SJSA1 (cell line): ENCODE results near the gene LSAMP. TPM values are rescaled to one million over a fixed set of nuclear protein-coding genes. Genes with fewer than 3 reads are reported as not detected.
"Not testable (repeated sequence)": the region's sequence is repeated elsewhere in the genome, so short reads cannot be mapped to it uniquely, and the experiment has no call there.

Experiments
- DNase-seq, 2 experiments: peaks; one replicate each; pipeline ENCODE4 v3.0.0-alpha.2; 2015 to 2020; ENCODE audit warnings: low spot score in 2 of 2, low read depth in 1 of 2
- H3K27ac ChIP-seq: fragments of 250-450 bp; sonication (Bioruptor Pico); 2 replicates; pipeline ENCODE4 v1.5.1; 2020; ENCODE audit warnings: mild to moderate bottlenecking, moderate library complexity
- H3K27me3 ChIP-seq: fragments of 250-450 bp; sonication (Bioruptor Pico); replicated peaks from 2 replicates; pipeline ENCODE4 v1.5.1; 2020; ENCODE audit warnings: mild to moderate bottlenecking, moderate library complexity
- H3K36me3 ChIP-seq: fragments of 250-450 bp; sonication (Bioruptor Pico); 2 replicates; pipeline ENCODE4 v1.5.1; 2020; ENCODE audit warnings: mild to moderate bottlenecking
- H3K4me1 ChIP-seq: fragments of 250-450 bp; sonication (Bioruptor Pico); replicated peaks from 2 replicates; pipeline ENCODE4 v1.6.1; 2021; ENCODE audit warnings: mild to moderate bottlenecking
- H3K4me3 ChIP-seq: fragments of 250-450 bp; sonication (Bioruptor Pico); 2 replicates; pipeline ENCODE4 v1.5.1; 2020; ENCODE audit warnings: mild to moderate bottlenecking
- H3K9me3 ChIP-seq: fragments of 250-450 bp; sonication (Bioruptor Pico); replicated peaks from 2 replicates; pipeline ENCODE4 v1.5.1; 2020; ENCODE audit warnings: mild to moderate bottlenecking
- total RNA-seq: library from RNA; depleted of rRNA; stranded (reverse); fragments of >200 nt; shearing (Covaris generic); gene quantifications from 2 replicates; pipeline ENCODE4 v1.2.3, GENCODE V29; 2014

LSAMP gene
- total RNA-seq, 1 experiment from 2014 or later = not detected

- Histone ChIP-seq H3K9me3 (no peaks in the 10 kb centered on the region), H3K36me3 (no peaks in the 10 kb centered on the region), H3K4me1 (no peaks in the 10 kb centered on the region), H3K27me3 (no peaks in the 10 kb centered on the region), H3K27ac (no peak overlapping the region), H3K4me3 (no peak overlapping the region)
- no peak for DNase-seq
These were observed 586.1 kb downstream of the LSAMP start for GRCh38 chr3:115859002-115859807.

- Histone ChIP-seq H3K4me3 (no peak overlapping the region), H3K27me3 (no peaks in the 10 kb centered on the region), H3K4me1 (no peaks in the 10 kb centered on the region), H3K9me3 (no peaks in the 10 kb centered on the region), H3K27ac (no peak overlapping the region), H3K36me3 (no peaks in the 10 kb centered on the region)
- no peak for DNase-seq
These were observed 587.7 kb downstream of the LSAMP start for GRCh38 chr3:115857518-115858136.

- no peaks in the 10 kb centered on the region for H3K9me3 ChIP-seq
- no peak overlapping the region for H3K4me3 ChIP-seq
- no peaks in the 10 kb centered on the region for H3K36me3 ChIP-seq
- no peaks in the 10 kb centered on the region for H3K4me1 ChIP-seq
- no peak for DNase-seq
- H3K27ac ChIP-seq = no peak overlapping the region
- no peaks in the 10 kb centered on the region for H3K27me3 ChIP-seq
These were observed 589.4 kb downstream of the LSAMP start for GRCh38 chr3:115855911-115856310.

DNA sequence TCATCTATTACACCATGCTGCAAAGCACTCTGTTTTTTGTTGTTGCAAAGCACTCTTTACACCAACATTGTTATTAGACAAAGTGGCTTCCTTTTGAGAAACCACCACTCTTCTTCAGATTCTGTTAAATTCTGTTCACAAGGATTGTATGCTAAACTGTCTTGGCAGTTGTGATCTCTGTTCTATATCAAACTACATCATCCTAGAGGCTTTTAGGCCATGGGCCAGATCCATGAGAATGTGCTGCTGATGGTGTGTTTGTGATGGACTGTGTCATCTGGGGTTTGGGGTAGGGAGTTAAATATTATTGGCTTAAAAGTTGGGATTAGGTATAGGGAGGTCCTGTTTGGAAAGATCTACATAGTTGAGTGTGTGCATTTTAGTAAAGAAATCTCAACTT is 592.2 kb downstream of the LSAMP start:
- H3K9me3 ChIP-seq = no peaks in the 10 kb centered on the region
- no peaks in the 10 kb centered on the region for H3K36me3 ChIP-seq
- DNase-seq = no peak

DNA sequence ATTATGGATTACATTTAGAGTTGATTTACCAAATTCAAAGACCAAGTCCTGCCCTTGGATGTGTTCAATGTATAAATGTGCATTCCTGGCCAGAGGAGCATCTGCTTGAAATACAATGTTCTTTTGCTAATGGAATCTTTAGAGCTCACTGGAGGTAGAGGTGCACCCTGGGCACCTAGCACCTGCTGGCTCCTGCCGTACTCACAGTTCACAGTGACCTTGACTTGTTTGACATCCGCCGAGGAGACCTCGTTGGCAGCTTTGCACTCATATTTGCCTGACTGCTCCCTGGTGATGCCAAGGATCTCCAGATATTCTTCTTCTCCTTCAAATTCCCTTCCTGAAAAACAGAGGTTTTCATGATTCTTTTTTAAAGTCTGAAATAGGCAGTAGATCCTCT is 593.0 kb downstream of the LSAMP start:
- H3K9me3 ChIP-seq = no peaks in the 10 kb centered on the region
- no peak overlapping the region for H3K27ac ChIP-seq
- no peaks in the 10 kb centered on the region for H3K36me3 ChIP-seq
- H3K27me3 ChIP-seq = no peaks in the 10 kb centered on the region
- DNase-seq = no peak
- H3K4me3 ChIP-seq = no peak overlapping the region
- H3K4me1 ChIP-seq = no peaks in the 10 kb centered on the region

More for the DNA sequence above, 592.2 kb downstream of the LSAMP start:
- H3K4me1 ChIP-seq = no peaks in the 10 kb centered on the region
- H3K4me3 ChIP-seq = no peak overlapping the region
- no peak overlapping the region for H3K27ac ChIP-seq
- no peaks in the 10 kb centered on the region for H3K27me3 ChIP-seq

DNA sequence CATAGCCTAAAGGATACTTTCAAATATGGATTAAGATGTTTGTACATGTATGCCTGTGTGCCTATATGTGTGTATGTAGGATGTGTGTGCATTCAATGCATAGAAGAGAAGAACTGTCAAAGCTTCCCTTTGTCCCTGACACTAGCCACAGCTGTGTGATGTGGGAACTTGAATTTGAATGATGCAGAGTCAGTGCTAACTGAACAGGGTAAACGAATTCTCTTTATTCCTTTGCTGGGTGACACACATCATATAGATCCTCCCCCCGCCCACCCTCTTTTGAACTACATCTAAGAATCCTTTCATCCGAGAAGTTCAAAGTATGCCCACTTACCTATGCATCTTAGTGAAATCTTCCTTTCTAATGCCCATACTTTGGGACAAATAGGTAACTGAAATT is 593.7 kb downstream of the LSAMP start:
- H3K4me3 ChIP-seq = no peak overlapping the region
- no peaks in the 10 kb centered on the region for H3K36me3 ChIP-seq
- H3K9me3 ChIP-seq = no peaks in the 10 kb centered on the region
- no peak overlapping the region for H3K27ac ChIP-seq
- no peaks in the 10 kb centered on the region for H3K4me1 ChIP-seq
- no peak for DNase-seq
- H3K27me3 ChIP-seq = no peaks in the 10 kb centered on the region

DNA sequence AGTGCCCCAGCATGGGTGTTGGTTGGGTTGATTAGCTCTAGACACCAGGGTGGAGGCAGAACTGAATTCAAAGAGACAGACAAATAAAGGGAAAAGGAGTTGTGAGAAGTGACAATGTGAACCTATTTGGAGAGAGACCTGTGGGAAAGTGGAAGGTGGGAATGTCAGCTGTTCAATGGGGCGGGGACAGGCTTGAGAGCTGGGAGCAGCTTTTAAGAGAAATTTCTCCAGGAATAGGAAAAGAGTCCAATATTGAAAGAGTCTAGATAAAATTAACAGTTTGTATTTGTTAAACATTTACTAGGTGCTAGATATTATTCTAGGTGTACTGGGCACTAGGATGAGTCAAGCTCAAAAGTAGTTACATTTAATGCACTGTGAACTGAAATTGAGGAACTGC is 596.6 kb downstream of the LSAMP start:
- Histone ChIP-seq H3K27ac (no peak overlapping the region), H3K4me1 (no peaks in the 10 kb centered on the region), H3K4me3 (no peak overlapping the region), H3K9me3 (no peaks in the 10 kb centered on the region), H3K27me3 (no peaks in the 10 kb centered on the region), H3K36me3 (no peaks in the 10 kb centered on the region)
- DNase-seq = no peak

DNA sequence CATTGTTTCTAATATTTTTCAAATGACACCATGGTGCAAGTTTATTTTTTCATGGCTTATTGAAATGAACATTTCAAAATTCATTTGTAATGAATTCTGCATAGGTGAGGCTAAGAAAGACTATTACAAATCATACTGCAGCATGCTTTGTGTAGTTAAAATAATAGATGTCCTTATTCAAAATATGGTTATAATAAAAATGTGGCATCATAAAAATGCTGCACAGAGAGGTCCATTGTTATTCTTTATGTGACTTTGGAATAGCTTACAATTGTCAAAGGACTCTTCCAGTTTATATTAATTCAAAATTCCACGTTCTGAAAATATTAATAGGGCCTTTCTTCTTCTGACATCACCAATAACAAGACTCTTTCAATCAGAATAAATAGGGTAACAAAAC is 599.3 kb downstream of the LSAMP start:
- H3K4me1 ChIP-seq = no peaks in the 10 kb centered on the region
- no peaks in the 10 kb centered on the region for H3K27me3 ChIP-seq
- no peak for DNase-seq
- H3K27ac ChIP-seq = no peak overlapping the region
- no peaks in the 10 kb centered on the region for H3K9me3 ChIP-seq
- no peak overlapping the region for H3K4me3 ChIP-seq
- no peaks in the 10 kb centered on the region for H3K36me3 ChIP-seq

- H3K9me3 ChIP-seq, H3K4me1 ChIP-seq: not testable (repeated sequence)
These were observed 600.6 kb downstream of the LSAMP start for GRCh38 chr3:115844729-115845128.

GRCh38 chr3:115843206-115843605 is 602.1 kb downstream of the LSAMP start:
- H3K27me3 ChIP-seq = no peaks in the 10 kb centered on the region
- H3K36me3 ChIP-seq = no peaks in the 10 kb centered on the region
- no peaks in the 10 kb centered on the region for H3K9me3 ChIP-seq
- H3K27ac ChIP-seq = no peak overlapping the region
- H3K4me1 ChIP-seq = no peaks in the 10 kb centered on the region
- no peak overlapping the region for H3K4me3 ChIP-seq
- no peak for DNase-seq

More at GRCh38 chr3:115844729-115845128, 600.6 kb downstream of the LSAMP start:
- not testable (repeated sequence) for H3K36me3 ChIP-seq, H3K27me3 ChIP-seq, DNase-seq, H3K27ac ChIP-seq, H3K4me3 ChIP-seq

DNA sequence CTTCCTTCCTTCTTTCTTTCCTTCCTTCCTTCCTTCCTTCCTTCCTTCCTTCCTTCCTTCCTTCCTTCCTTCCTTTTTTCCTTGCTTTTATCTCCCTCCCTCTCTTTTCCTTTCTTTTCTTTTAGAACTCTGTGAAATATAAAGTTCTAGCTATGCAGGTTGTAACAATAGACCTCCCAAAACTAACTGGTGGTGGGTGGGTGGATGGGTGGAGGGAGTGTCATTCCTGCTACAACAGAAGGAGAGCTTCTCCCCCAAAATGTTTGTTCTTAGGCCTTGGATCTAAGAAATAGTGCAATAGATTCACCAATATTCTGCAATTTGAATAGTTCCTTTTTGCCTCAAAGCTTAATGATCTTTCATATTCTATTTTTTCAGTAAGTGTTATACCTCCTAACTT is 606.0 kb downstream of the LSAMP start:
- Histone ChIP-seq H3K9me3 (no peaks in the 10 kb centered on the region), H3K27ac (no peak overlapping the region), H3K27me3 (no peaks in the 10 kb centered on the region), H3K36me3 (no peaks in the 10 kb centered on the region), H3K4me1 (no peaks in the 10 kb centered on the region), H3K4me3 (no peak overlapping the region)
- DNase-seq = no peak

- Histone ChIP-seq H3K27ac (no peak overlapping the region), H3K9me3 (no peaks in the 10 kb centered on the region), H3K4me3 (no peak overlapping the region), H3K27me3 (no peaks in the 10 kb centered on the region), H3K4me1 (no peaks in the 10 kb centered on the region), H3K36me3 (no peaks in the 10 kb centered on the region)
- DNase-seq = no peak
These were observed 606.5 kb downstream of the LSAMP start for GRCh38 chr3:115838786-115839185.

- Histone ChIP-seq H3K27me3 (no peaks in the 10 kb centered on the region), H3K4me1 (no peaks in the 10 kb centered on the region)
- DNase-seq = no peak
These were observed 608.3 kb downstream of the LSAMP start for GRCh38 chr3:115836944-115837343.

DNA sequence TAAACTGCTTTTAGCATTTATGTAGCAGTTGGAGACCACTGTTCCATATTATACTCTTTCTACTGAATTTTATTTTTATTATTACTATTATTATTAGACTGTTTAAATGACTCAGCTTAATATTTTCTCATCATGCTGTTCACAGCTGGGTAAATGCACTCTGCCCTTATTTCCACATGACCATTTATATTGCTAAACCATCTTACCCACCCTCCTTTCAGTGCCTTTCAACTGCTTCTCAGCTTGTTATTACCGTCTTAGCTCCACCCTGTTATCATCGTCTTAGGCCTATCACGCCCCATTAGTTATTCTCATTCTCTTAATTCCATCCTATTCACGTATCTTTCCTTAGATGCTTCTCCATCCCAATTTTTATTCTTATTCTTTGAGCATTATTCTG is 609.3 kb downstream of the LSAMP start:
- Histone ChIP-seq H3K4me1 (no peaks in the 10 kb centered on the region), H3K9me3 (no peaks in the 10 kb centered on the region), H3K36me3 (no peaks in the 10 kb centered on the region), H3K4me3 (no peak overlapping the region), H3K27me3 (no peaks in the 10 kb centered on the region), H3K27ac (no peak overlapping the region)
- DNase-seq = no peak

More at GRCh38 chr3:115836944-115837343, 608.3 kb downstream of the LSAMP start:
- H3K4me3 ChIP-seq = no peak overlapping the region
- no peaks in the 10 kb centered on the region for H3K36me3 ChIP-seq
- H3K27ac ChIP-seq = no peak overlapping the region
- H3K9me3 ChIP-seq = no peaks in the 10 kb centered on the region
